ENCODE data around the gene XPO1.

GRCh38 chr2:61492476-61492875 lies 45.7 kb downstream of the XPO1 start:
- TF ChIP-seq CTCF (IDR thresholded peaks at IDR 0.05; ENCODE audit: borderline replicate concordance, extremely low read depth, low read length, poor library complexity, severe bottlenecking) (no peak), EZH2 (IDR thresholded peaks at IDR 0.05; ENCODE audit: borderline replicate concordance, low read depth, low read length, severe bottlenecking) (no peak)

Data from DND-41 (cell line).